ENCODE results near the gene RACK1. TPM values are rescaled to one million over a fixed set of nuclear protein-coding genes. Genes with fewer than 3 reads are reported as not detected.
A peak's percentile ranks its signal among the peaks of the same experiment; 100 is the strongest.

The RACK1 gene
- total RNA-seq, 4 donors from 2014 or later, result 1,300 to 1,812 (median 1,580) TPM

DNA sequence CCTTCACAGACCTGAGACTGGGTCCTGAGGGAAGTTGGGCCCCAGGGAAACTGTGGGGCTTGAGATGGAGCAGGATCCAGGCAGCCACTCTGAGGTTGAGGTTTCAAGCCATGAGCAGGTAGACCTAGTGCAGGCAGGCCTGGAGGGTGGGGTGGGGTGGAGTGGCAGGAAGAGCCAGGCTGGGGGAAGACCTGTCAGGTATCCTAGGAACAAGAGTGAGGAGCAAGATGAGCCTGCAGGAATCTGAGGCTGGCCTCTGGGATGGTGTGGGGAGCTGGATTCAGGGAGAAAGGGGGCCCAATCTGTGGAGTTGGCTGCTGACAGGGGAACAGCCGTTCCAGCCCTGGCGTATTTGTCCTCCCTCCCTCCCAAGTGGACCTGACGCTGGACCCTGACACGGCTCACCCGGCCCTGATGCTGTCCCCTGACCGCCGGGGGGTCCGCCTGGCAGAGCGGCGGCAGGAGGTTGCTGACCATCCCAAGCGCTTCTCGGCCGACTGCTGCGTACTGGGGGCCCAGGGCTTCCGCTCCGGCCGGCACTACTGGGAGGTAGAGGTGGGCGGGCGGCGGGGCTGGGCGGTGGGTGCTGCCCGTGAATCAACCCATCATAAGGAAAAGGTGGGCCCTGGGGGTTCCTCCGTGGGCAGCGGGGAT is 9.8 kb downstream of the RACK1 start:
- Histone ChIP-seq H3K9me3 (no peaks in the 10 kb centered on the region), H3K4me3 (no peak overlapping the region), H3K36me3 (peaks cover 0 to 91% of the 10 kb centered on the region in 2 donors), H3K27ac (peak overlapping the region in 1 of 4 donors; percentile 27), H3K27me3 (no peaks in the 10 kb centered on the region), H3K4me1 (peaks cover 0 to 8% (median 0%) of the 10 kb centered on the region in 3 donors)
- no peak for ATAC-seq
- TF ChIP-seq POLR2A (IDR thresholded peaks at IDR 0.05), result no peak
- TF ChIP-seq, protein P1, sequence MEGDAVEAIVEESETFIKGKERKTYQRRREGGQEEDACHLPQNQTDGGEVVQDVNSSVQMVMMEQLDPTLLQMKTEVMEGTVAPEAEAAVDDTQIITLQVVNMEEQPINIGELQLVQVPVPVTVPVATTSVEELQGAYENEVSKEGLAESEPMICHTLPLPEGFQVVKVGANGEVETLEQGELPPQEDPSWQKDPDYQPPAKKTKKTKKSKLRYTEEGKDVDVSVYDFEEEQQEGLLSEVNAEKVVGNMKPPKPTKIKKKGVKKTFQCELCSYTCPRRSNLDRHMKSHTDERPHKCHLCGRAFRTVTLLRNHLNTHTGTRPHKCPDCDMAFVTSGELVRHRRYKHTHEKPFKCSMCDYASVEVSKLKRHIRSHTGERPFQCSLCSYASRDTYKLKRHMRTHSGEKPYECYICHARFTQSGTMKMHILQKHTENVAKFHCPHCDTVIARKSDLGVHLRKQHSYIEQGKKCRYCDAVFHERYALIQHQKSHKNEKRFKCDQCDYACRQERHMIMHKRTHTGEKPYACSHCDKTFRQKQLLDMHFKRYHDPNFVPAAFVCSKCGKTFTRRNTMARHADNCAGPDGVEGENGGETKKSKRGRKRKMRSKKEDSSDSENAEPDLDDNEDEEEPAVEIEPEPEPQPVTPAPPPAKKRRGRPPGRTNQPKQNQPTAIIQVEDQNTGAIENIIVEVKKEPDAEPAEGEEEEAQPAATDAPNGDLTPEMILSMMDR (IDR thresholded peaks at IDR 0.05), result no peak
- TF ChIP-seq POLR2AphosphoS5 (IDR thresholded peaks at IDR 0.05), result no peak
- no peak for TF ChIP-seq EP300 (IDR thresholded peaks at IDR 0.05)
- WGBS, 2 donors (ENCODE audit: low coverage in 1 of 2), result 65% methylated on average over 2 of the region's 24 CpGs; no CpG with 5 or more reads in 1 of the 2 donors

DNA sequence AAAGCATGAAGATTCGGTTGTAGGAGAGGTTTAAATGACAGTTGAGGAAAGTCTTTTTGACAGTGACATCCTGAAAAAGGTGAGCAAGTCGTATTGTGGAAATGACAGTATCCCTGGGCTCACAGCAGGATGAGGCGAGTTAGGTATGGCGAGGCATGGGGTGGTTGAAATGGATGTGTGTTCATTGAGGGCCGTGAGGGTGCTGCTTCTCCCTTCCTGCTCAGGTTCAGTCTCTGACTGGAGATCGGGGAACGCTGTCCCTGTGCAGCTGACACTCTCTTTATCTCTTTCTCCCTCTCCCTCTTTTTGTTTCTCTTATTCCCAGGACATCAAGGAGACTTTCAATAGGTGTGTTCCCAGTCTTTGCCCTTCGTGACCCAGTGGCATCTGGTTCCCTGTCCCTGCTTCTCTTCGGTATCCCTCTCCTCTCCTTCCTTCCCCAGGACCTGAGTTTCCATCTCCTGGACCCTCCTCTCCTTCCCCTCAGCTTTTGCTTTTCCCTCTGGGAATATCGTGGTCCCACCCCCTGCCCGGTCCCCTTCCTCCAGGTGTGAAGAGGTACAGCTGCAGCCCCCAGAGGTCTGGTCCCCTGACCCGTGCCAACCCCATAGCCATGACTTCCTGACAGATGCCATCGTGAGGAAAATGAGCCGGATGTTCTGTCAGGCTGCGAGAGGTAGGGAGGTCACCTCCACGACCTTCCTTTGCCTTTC is 10.5 kb downstream of the RACK1 start:
- Histone ChIP-seq H3K4me3 (no peak overlapping the region), H3K27me3 (no peaks in the 10 kb centered on the region), H3K36me3 (peaks cover 0 to 84% of the 10 kb centered on the region in 2 donors), H3K9me3 (no peaks in the 10 kb centered on the region), H3K27ac (peak overlapping the region in 1 of 4 donors; percentile 27), H3K4me1 (peaks cover 0 to 6% (median 0%) of the 10 kb centered on the region in 3 donors)
- WGBS, 2 donors (ENCODE audit: low coverage in 1 of 2), result 61 to 85% methylated on average over 6 to 9 of the region's 16 CpGs
- no peak for ATAC-seq
- TF ChIP-seq, protein P1 (IDR thresholded peaks at IDR 0.05), result no peak
- TF ChIP-seq POLR2A (IDR thresholded peaks at IDR 0.05), result no peak
- no peak for TF ChIP-seq EP300 (IDR thresholded peaks at IDR 0.05)
- no peak for TF ChIP-seq POLR2AphosphoS5 (IDR thresholded peaks at IDR 0.05)

DNA sequence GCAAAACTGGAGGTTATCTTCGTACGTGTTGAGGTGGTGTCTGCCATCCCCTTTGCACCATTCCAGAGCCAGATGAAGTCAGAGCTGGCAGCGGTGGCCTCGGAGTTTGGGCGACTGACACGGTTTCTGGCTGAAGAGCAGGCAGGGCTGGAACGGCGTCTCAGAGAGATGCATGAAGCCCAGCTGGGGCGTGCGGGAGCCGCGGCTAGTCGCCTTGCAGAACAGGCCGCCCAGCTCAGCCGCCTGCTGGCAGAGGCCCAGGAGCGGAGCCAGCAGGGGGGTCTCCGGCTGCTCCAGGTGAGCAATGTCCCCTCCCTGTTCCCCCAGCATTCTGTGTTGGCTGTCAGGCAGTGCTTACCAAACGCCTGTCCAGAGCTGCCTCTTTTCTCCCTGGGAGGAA is 11.1 kb downstream of the RACK1 start:
- 70% methylated on average over 3 of the region's 18 CpGs; no CpG with 5 or more reads in 1 of the 2 donors for WGBS, 2 donors (ENCODE audit: low coverage in 1 of 2)
- Histone ChIP-seq H3K9me3 (no peaks in the 10 kb centered on the region), H3K4me1 (no peaks in the 10 kb centered on the region), H3K4me3 (no peak overlapping the region), H3K36me3 (peaks cover 0 to 84% of the 10 kb centered on the region in 2 donors), H3K27ac (no peak overlapping the region), H3K27me3 (no peaks in the 10 kb centered on the region)
- ATAC-seq, result no peak
- TF ChIP-seq POLR2A (IDR thresholded peaks at IDR 0.05), result no peak
- no peak for TF ChIP-seq POLR2AphosphoS5 (IDR thresholded peaks at IDR 0.05)
- no peak for TF ChIP-seq EP300 (IDR thresholded peaks at IDR 0.05)
- TF ChIP-seq, protein P1 (IDR thresholded peaks at IDR 0.05), result no peak

DNA sequence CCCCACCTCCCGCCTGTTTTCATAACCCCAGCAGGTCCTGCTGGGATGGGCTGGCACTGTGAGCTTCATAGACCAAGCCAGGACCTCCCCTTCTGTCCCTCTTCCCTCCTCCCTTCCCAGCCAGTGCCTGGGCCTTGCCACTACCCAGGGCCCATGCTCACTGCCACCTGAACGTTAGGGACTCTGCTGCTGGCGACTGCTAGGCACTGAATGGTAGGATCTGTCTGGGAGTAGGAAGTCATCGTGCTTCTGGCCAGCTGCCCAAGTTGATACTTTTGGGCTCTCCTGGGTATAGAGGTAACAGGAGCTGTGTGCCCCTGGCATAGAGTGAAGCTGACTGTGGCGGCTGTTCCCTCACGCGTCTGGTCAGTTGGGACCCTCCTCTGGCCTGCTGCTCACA is 12.3 kb downstream of the RACK1 start:
- Histone ChIP-seq H3K9me3 (no peaks in the 10 kb centered on the region), H3K4me3 (no peak overlapping the region), H3K27me3 (no peaks in the 10 kb centered on the region), H3K27ac (no peak overlapping the region), H3K4me1 (peaks cover 0 to 1% (median 0%) of the 10 kb centered on the region in 3 donors), H3K36me3 (peaks cover 0 to 80% of the 10 kb centered on the region in 2 donors)
- WGBS, 2 donors (ENCODE audit: low coverage in 1 of 2), result 60% methylated on average over 1 of the region's 7 CpGs; no CpG with 5 or more reads in 1 of the 2 donors
- TF ChIP-seq, protein P1 (IDR thresholded peaks at IDR 0.05), result no peak
- TF ChIP-seq POLR2A (IDR thresholded peaks at IDR 0.05), result no peak
- TF ChIP-seq POLR2AphosphoS5 (IDR thresholded peaks at IDR 0.05), result no peak
- no peak for TF ChIP-seq EP300 (IDR thresholded peaks at IDR 0.05)
- ATAC-seq, result no peak
